ENCODE data around the gene CFP.

CFP gene

DNA sequence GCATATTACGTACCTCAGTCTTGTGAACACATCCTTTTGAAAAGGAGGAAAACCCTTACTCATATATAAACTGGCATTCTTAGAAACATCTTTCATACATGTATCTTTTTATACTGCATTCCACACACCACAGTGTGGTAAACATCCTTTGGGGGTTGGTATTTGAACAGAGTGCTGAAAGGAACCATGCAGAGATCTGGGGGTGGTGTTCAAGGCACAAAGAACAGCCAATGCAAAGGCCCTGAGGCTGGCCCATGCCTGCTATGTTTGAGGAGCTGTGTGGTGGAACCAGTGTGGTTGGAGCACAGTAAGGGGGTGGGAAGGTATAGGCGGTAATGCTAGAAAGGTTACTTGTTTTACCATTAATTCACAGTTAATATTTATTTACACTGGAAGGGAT, 18.6 kb upstream of the CFP start:
- TF ChIP-seq, protein P1, sequence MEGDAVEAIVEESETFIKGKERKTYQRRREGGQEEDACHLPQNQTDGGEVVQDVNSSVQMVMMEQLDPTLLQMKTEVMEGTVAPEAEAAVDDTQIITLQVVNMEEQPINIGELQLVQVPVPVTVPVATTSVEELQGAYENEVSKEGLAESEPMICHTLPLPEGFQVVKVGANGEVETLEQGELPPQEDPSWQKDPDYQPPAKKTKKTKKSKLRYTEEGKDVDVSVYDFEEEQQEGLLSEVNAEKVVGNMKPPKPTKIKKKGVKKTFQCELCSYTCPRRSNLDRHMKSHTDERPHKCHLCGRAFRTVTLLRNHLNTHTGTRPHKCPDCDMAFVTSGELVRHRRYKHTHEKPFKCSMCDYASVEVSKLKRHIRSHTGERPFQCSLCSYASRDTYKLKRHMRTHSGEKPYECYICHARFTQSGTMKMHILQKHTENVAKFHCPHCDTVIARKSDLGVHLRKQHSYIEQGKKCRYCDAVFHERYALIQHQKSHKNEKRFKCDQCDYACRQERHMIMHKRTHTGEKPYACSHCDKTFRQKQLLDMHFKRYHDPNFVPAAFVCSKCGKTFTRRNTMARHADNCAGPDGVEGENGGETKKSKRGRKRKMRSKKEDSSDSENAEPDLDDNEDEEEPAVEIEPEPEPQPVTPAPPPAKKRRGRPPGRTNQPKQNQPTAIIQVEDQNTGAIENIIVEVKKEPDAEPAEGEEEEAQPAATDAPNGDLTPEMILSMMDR (conservative IDR thresholded peaks at IDR 0.05; ENCODE audit: low read length) = no peak
- H3K4me3 ChIP-seq (ENCODE audit: low read length) = peak overlapping the region; percentile 12
- DNase-seq (ENCODE audit: low read depth) = no peak

- H3K4me3 ChIP-seq (ENCODE audit: low read length) = no peak overlapping the region
- TF ChIP-seq, protein P1 (conservative IDR thresholded peaks at IDR 0.05; ENCODE audit: low read length) = no peak
- DNase-seq (ENCODE audit: low read depth) = no peak
Observed at GRCh38 chrX:47646636-47647035, 16.9 kb upstream of the CFP start.

- no peak for DNase-seq (ENCODE audit: low read depth)
- TF ChIP-seq, protein P1 (conservative IDR thresholded peaks at IDR 0.05; ENCODE audit: low read length) = no peak
- no peak overlapping the region for H3K4me3 ChIP-seq (ENCODE audit: low read length)
Observed at GRCh38 chrX:47645530-47645929, 15.8 kb upstream of the CFP start.

DNA sequence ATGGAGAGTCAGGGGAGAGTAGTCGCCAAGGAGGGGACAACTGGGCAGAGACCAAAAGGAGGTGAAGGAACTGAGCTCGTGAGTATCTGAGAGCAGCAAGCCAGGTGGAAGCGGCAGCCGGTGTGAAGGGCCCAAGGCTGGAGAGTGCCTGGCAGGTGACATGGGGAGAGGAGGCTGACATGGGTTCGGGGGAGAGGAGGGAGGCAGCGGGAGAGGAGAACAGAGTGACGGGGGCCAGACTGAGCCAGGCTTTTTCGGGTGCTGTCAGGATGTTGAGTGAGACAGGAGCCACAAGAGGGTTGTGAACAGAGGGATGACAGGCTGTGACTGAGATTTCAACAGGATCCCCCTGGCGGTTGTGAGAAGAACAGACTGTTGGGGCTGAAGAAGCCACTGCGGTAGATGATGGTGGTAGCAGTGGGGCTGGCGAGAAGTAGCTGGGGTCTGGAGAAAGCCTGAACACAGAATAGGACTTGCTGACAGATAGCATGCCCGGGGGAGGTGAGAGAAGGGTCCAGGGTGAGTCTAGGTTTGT, 14.9 kb upstream of the CFP start:
- DNase-seq (ENCODE audit: low read depth) = peak; percentile 31
- TF ChIP-seq, protein P1 (conservative IDR thresholded peaks at IDR 0.05; ENCODE audit: low read length) = peak; percentile 52
- no peak overlapping the region for H3K4me3 ChIP-seq (ENCODE audit: low read length)

DNA sequence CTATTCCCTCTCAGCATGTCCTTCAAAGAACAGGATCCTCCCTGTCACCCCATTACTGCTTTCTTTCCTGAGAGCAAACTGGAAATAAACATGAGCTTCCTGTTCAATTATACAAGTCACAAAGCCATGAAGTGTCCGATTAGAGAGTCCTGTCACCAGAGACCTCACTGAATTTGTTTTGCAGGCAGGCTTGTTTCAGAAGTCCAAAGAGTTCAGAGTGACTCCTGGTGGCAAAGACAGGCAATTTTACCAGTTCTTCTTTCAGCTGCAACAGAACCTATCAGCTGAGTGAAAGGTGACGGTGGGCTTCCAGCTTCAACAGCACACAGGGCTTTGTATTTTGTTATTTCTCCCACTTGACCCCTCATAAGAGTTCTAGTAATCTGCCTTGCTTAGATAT, 14.2 kb upstream of the CFP start:
- peak; percentile 24 for DNase-seq (ENCODE audit: low read depth)
- no peak overlapping the region for H3K4me3 ChIP-seq (ENCODE audit: low read length)
- TF ChIP-seq, protein P1 (conservative IDR thresholded peaks at IDR 0.05; ENCODE audit: low read length) = peak; percentile 45

DNA sequence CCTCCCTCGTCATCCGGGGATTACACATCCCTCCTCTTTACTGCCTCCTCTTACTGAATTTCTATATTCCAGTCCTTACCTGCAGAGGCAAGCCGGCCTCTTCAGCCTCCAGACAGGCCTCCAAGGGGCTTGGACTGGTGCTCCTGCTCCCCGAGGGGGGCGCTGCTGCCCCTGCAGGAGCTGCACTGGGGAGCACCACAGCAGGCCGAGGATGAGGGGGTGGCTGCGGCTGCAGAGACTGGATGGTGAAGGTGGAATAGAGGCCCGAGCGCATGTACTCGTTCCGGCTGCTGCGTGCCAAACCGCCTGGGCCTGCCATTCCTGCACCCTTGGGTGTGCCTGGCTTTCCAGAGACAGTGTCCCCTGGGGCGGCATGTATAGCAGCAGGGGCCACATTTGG, 9.1 kb upstream of the CFP start:
- TF ChIP-seq, protein P1 (conservative IDR thresholded peaks at IDR 0.05; ENCODE audit: low read length) = no peak
- no peak for DNase-seq (ENCODE audit: low read depth)
- no peak overlapping the region for H3K4me3 ChIP-seq (ENCODE audit: low read length)

GRCh38 chrX:47637546-47638195, 7.9 kb upstream of the CFP start:
- no peak for DNase-seq (ENCODE audit: low read depth)
- H3K4me3 ChIP-seq (ENCODE audit: low read length) = no peak overlapping the region
- TF ChIP-seq, protein P1 (conservative IDR thresholded peaks at IDR 0.05; ENCODE audit: low read length) = no peak

Measured in AG10803 (cell line).